GM21526 (cell line): ENCODE results near the gene CCL23.

Experiments
- ATAC-seq: cut with Tn5 transposase; IDR thresholded peaks from one replicate; pipeline ENCODE4 v1.9.1; 2021; ENCODE audit warnings: moderate library complexity; ENCODE audit not compliant: unreplicated experiment, low FRiP score

The CCL23 gene

DNA sequence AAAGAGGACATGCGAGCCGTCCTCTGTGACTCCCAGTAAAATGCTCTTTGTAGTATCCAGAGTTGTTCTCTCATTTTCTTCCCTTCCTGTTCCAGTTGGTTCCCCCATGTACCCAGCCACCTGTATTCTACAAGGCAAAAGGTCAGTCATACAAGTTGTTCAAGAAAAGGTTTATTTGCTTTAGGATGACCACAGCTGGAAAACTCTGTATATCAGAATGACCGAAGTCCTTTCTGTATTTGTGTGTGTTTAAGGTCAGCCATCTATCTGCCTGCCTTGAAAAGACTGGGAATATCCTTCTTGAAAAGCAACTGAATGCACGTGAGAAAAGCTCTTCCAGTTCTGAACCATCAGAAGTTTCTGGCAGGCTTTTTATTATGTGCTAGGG lies 44.8 kb downstream of the CCL23 start:
- ATAC-seq: no peak

DNA sequence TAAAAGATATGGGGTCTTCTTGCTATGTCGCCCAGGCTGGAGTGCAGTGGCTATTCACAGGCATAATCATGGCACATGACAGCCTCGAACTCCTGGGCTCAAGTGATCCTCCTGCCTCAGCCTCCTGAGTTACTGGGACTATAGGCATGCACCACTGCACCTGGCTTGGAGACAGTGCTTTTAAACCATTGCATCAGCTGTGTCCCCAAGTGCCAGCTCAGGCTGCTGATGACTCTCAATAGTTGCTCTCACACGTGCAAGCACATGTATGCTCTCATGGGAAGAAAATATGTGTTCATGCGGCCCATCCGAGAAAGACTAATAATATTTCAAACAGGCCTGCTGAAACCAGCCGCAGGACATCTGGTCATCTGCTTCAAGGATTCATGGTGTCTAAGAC lies 45.2 kb downstream of the CCL23 start:
- ATAC-seq: no peak

DNA sequence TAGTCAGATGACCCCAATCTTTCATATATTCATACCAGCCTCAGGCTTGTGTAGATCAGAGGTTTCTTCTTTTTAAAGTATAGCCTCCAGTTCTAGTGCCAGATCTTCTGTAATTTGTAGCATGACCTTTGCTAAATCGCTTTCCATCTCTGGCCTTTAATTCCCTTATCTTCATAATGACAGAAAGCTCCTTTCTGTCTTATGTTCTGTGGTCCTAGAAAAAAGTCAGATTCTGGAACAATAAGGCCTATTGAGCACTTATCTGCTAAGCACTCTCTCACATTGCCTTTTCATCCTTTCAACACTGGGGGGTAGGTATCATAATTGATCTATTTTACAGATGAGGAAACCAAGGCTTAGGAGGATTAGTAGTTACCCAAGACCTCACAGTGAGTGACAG lies 45.7 kb downstream of the CCL23 start:
- no peak for ATAC-seq

DNA sequence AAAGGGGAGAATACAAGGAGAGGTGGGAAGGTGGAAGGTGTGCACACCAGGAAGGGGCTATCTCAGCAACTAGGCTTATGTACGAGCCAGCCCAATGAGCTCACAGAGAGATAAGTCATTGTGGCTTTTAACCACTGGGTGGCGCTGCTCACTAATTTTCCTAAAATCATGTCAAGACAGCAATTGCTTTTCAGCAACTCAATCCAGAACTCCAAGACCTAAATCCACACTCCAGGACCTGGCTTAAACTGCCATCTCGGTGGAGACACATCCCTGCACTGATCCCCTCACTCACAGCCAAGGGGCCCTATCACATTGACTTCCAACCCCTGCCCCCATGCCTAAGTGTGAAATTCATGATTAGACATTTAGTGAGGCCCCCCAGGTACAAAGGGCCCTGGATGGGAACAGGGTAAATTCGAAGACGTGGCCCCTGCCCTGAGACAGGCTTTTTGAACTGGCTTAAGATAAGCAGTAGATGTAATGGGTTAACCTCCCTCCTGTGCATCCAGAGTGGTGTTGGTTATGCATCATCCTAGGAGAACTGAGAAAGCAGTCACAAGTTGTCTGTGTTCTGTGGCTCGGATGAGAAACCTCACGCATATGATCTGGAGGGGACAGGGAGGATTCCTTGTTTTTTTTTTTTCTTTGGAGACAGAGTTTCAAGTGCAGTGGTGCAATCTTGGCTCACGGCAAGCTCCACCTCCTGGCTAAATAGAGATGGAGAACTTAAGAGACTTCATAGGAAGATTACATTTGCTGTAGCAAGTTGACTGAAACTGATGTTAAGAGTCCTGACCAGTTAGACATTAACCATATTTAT lies 48.0 kb downstream of the CCL23 start:
- ATAC-seq: no peak

DNA sequence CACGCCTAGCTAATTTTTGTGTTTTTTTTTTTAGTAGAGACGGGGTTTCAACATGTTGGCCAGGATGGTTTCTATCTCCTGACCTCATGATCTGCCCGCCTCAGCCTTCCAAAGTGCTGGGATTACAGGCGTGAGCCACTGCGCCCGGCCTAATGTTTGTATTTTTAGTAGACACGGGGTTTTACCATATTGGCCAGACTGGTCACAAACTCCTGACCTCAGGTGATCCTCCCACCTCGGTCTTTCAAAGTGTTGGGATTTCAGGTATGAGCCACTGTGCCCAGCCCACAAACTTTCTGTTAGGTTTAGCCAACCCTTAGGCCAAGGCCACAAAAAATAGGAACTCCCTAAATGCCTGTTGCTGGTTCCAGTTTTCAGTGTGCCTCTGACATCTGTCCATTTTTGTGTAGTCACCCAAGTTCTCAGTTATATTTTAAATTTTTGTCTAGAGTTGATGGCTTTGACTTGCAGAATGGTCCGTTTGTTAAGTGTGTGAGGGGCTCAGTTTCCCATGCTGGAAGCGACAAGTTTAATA lies 49.2 kb downstream of the CCL23 start:
- no peak for ATAC-seq

DNA sequence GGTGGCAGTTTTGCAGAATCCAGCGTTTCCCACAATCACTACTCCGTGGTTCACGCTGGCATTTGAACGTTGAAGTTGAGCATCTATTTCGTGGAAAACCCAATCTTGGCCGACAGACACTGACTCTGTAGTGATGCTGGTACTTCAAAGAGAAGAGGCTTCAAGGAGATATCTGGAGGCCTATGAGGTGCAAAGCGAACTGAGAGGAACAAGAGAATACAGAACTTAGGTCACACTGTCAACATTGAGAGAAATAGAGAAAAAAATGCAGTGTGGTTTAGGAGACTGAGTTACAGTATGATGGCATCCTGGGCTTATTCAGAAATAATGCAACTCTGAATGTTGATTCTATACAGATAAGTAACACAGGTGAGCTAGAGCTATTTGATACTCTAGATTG lies 52.5 kb downstream of the CCL23 start:
- no peak for ATAC-seq

DNA sequence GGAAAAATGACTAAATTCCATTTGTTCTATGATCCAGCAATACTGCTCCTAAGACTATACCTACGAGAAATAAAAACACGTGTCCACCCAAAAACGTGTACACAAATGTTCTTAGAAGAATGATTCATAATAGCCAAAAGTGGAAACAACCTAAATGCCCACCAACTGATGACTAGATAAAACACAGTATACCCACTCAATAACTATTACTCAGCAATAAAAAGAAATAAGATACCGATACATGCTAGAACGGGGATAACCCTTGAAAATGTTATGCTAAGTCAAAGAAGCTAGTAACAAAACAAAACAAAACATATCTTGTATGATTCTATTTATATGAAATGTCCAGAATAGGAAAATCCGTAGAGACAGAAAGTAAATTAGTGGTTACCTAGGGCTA lies 54.1 kb downstream of the CCL23 start:
- ATAC-seq: no peak
